ENCODE results near the gene PTGER3. TPM values are rescaled to one million over a fixed set of nuclear protein-coding genes. Genes with fewer than 3 reads are reported as not detected.

The PTGER3 gene
- total and polyA plus RNA-seq, 10 of the 15 experiments (the other 5 are each of a cell fraction or from before 2014, with no cell fraction given): under 0.01 to 0.04 (median 0.02) TPM; not detected in 7

DNA sequence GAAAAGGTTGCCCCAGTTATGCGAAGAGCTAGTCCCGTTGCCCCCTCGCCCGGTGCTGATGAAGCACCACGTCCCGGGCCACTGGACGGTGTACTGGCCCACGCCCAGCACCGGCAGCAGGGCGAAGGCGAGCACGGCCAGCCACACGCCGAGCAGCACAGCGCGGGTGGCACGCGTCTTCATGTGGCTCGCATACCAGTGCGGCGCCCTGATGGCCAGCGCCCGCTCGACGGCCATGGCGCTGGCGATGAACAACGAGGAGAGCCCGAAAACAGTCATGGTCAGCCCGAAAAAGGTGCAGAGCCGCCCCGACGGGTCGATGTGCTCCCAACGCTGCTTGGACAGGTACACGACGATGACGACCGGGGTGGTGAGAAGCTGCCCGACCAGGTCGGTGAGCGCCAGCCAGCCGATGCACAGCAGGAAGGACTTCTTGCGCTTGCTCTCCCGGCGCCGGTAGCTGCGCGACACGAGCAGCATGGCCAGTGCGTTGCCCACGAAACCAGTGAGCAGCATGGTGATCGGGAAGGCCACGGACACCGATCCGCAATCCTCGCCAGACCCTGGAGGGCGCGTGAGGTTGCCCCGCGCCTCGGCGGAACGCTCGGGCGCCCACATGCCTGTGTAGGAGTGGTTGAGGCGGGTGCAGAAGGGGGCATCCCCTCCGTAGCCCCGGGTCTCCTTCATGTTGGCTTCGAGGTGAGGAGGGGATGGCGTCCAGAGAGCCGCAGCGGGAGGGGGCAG lies 553 bp downstream of the PTGER3 start (continued):
- TF ChIP-seq ZNF384 (IDR thresholded peaks at IDR 0.05; ENCODE audit: borderline replicate concordance, low read depth, low read length) (no peak), ZNF24 (IDR thresholded peaks at IDR 0.05) (no peak), POLR2A (IDR thresholded peaks at IDR 0.05; ENCODE audit: low read depth, low read length) (no peak)

- POLR2A ChIA-PET: no interaction called here
- intact Hi-C loops (cut with micrococcal nuclease; ENCODE audit: unreplicated experiment): no loop called here
- DNase-seq (ENCODE audit: low read depth, low spot score) (no peak), ATAC-seq (no peak), FAIRE-seq (no peak)
- RAD21 ChIA-PET (ENCODE audit: unreplicated experiment): no interaction called here
- no peak overlapping the region for H3K4me2 ChIP-seq (ENCODE audit: control insufficient read depth, insufficient read depth)
- no peak overlapping the region for H3K27ac ChIP-seq (ENCODE audit: control insufficient read depth, insufficient read depth)
- H3K4me1 ChIP-seq (ENCODE audit: control insufficient read depth, insufficient read depth, low read length): no peaks in the 10 kb centered on the region
- no peaks in the 10 kb centered on the region for H3K9me3 ChIP-seq (replicated peaks; ENCODE audit: control insufficient read depth, insufficient read depth, low read length)
- WGBS (ENCODE audit: insufficient coverage, insufficient replicate concordance, low lambda C conversion rate, missing lambda C conversion rate): 77% methylated on average over 16 of the region's 16 CpGs
- no peak for TF ChIP-seq MXI1 (IDR thresholded peaks at IDR 0.05; ENCODE audit: low read depth, low read length)
- TF ChIP-seq JUNB (IDR thresholded peaks at IDR 0.05): no peak
- no peak for TF ChIP-seq SRF (IDR thresholded peaks at IDR 0.05; ENCODE audit: low read depth in 2 of 2, low read length in 2 of 2)
- no peak for TF ChIP-seq ZNF622 (IDR thresholded peaks at IDR 0.05)
- no peak for TF ChIP-seq IKZF1 (conservative IDR thresholded peaks at IDR 0.05)
- TF ChIP-seq PML (IDR thresholded peaks at IDR 0.05; ENCODE audit: low read length): no peak
- no peak overlapping the region for H3K4me3 ChIP-seq
- no peaks in the 10 kb centered on the region for H4K20me1 ChIP-seq (ENCODE audit: control insufficient read depth, insufficient read depth)
- BruUV-seq (replicated peaks): no TSS peak
- no peaks in the 10 kb centered on the region for H3K79me2 ChIP-seq (ENCODE audit: control insufficient read depth, insufficient read depth, low read length)
- CTCF ChIA-PET: no interaction called here
- no peaks in the 10 kb centered on the region for H3K36me3 ChIP-seq (ENCODE audit: control insufficient read depth in 2 of 2, insufficient read depth in 2 of 2, low read length in 1 of 2)
- SMC1A ChIA-PET (ENCODE audit: uncharacterized antibody, unreplicated experiment): no interaction called here
- H2AFZ ChIP-seq (ENCODE audit: control insufficient read depth, low read depth, low read length): no peak overlapping the region
- in situ Hi-C loops (cut with MboI): no loop called here
- H3K27me3 ChIP-seq (replicated peaks in 1 of 2; ENCODE audit: control insufficient read depth in 2 of 2, insufficient read depth in 2 of 2, low read length in 1 of 2): peaks cover 7 to 8% of the 10 kb centered on the region in 2 experiments
- no peak overlapping the region for H3K9ac ChIP-seq (ENCODE audit: control insufficient read depth, insufficient read depth, low read length)
These were observed 2.1 kb downstream of the PTGER3 start for GRCh38 chr1:71045463-71046028.

All from GM12878 (cell line).